Breast epithelium (tissue), 3 donors: Measurements from ENCODE around the gene CRYAB.

ENCODE experiments used
- POLR2A ChIP-seq: fragments of 450-650 bp; IDR thresholded peaks from one replicate; pipeline ENCODE4 v1.6.1; 2016; ENCODE audit warnings: antibody characterized with exemption, mild to moderate bottlenecking, moderate library complexity
- POLR2AphosphoS5 ChIP-seq, 3 donors: sonication (generic); formaldehyde crosslinking; IDR thresholded peaks; one replicate each; pipeline ENCODE4 v1.6.1; 2017; ENCODE audit warnings: antibody characterized with exemption in 3 of 3
- TF ChIP-seq, protein P1 (sequence below), 3 donors: fragments of 450-650 bp; IDR thresholded peaks; one replicate each; pipeline ENCODE4 v1.5.1; 2016 to 2017; ENCODE audit warnings: antibody characterized with exemption in 3 of 3, mild to moderate bottlenecking in 3 of 3, moderate library complexity in 3 of 3

DNA sequence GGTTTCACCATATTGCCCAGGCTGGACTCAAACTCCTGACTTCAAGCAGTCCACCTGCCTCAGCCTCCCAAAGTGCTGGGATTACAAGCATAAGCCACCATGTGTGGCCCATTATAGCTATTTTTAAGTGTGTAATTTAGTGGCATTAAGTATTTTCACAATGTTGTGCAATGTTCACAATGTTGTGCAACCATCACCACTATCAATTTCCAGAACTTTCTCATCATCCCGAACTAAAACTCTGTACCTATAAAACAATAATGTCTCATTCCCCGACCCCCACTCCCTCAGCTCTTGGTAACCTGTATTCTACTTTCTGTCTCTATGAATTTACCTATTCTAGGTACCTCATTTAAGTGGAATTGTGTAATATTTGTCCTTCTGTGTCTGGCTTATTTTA is 24.7 kb downstream of the CRYAB start:
- TF ChIP-seq, protein P1, sequence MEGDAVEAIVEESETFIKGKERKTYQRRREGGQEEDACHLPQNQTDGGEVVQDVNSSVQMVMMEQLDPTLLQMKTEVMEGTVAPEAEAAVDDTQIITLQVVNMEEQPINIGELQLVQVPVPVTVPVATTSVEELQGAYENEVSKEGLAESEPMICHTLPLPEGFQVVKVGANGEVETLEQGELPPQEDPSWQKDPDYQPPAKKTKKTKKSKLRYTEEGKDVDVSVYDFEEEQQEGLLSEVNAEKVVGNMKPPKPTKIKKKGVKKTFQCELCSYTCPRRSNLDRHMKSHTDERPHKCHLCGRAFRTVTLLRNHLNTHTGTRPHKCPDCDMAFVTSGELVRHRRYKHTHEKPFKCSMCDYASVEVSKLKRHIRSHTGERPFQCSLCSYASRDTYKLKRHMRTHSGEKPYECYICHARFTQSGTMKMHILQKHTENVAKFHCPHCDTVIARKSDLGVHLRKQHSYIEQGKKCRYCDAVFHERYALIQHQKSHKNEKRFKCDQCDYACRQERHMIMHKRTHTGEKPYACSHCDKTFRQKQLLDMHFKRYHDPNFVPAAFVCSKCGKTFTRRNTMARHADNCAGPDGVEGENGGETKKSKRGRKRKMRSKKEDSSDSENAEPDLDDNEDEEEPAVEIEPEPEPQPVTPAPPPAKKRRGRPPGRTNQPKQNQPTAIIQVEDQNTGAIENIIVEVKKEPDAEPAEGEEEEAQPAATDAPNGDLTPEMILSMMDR (IDR thresholded peaks at IDR 0.05) = no peak
- no peak for TF ChIP-seq POLR2A
- TF ChIP-seq POLR2AphosphoS5 (IDR thresholded peaks at IDR 0.05) = no peak
